AG08396 (cell line): ENCODE data around the gene PCDHB7.
"Not testable (repeated sequence)": the region's sequence is repeated elsewhere in the genome, so short reads cannot be mapped to it uniquely, and the experiment has no call there.

Experiments used
- DNase-seq: peaks from one replicate; pipeline ENCODE4 v3.0.0; 2012; ENCODE audit warnings: low spot score, mixed read lengths

PCDHB7 gene

DNA sequence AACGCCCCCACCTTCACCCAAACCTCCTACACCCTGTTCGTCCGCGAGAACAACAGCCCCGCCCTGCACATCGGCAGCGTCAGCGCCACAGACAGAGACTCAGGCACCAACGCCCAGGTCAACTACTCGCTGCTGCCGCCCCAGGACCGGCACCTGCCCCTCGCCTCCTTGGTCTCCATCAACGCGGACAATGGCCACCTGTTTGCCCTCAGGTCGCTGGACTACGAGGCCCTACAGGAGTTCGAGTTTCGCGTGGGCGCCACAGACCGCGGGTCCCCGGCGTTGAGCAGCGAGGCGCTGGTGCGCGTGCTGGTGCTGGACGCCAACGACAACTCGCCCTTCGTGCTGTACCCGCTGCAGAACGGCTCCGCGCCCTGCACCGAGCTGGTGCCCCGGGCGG, 52.4 kb downstream of the PCDHB7 start:
- not testable (repeated sequence) for DNase-seq

DNA sequence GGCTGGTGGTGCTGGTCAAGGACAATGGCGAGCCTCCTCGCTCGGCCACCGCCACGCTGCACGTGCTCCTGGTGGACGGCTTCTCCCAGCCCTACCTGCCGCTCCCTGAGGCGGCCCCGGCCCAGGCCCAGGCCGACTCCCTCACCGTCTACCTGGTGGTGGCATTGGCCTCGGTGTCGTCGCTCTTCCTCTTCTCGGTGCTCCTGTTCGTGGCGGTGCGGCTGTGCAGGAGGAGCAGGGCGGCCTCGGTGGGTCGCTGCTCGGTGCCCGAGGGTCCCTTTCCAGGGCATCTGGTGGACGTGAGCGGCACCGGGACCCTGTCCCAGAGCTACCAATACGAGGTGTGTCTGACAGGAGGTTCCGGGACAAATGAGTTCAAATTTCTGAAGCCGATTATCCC, 53.0 kb downstream of the PCDHB7 start:
- not testable (repeated sequence) for DNase-seq
